ENCODE measurements around the gene KRT76.

- TF ChIP-seq, protein P1, sequence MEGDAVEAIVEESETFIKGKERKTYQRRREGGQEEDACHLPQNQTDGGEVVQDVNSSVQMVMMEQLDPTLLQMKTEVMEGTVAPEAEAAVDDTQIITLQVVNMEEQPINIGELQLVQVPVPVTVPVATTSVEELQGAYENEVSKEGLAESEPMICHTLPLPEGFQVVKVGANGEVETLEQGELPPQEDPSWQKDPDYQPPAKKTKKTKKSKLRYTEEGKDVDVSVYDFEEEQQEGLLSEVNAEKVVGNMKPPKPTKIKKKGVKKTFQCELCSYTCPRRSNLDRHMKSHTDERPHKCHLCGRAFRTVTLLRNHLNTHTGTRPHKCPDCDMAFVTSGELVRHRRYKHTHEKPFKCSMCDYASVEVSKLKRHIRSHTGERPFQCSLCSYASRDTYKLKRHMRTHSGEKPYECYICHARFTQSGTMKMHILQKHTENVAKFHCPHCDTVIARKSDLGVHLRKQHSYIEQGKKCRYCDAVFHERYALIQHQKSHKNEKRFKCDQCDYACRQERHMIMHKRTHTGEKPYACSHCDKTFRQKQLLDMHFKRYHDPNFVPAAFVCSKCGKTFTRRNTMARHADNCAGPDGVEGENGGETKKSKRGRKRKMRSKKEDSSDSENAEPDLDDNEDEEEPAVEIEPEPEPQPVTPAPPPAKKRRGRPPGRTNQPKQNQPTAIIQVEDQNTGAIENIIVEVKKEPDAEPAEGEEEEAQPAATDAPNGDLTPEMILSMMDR (conservative IDR thresholded peaks at IDR 0.05; ENCODE audit: low read depth, low read length): no peak
- no peak for TF ChIP-seq EZH2phosphoT487 (IDR thresholded peaks at IDR 0.05; ENCODE audit: borderline replicate concordance, low read length)
Measured at GRCh38 chr12:52772188-52772587, 5.0 kb downstream of the KRT76 start.

All from PC-3 (cell line).